GM18511 (cell line): ENCODE measurements around the gene IGFBP2.

ENCODE experiments used
- ATAC-seq: cut with Tn5 transposase; IDR thresholded peaks from one replicate; pipeline ENCODE4 v1.9.1; 2021; ENCODE audit warnings: mild to moderate bottlenecking, moderate library complexity; ENCODE audit not compliant: unreplicated experiment

The IGFBP2 gene

DNA sequence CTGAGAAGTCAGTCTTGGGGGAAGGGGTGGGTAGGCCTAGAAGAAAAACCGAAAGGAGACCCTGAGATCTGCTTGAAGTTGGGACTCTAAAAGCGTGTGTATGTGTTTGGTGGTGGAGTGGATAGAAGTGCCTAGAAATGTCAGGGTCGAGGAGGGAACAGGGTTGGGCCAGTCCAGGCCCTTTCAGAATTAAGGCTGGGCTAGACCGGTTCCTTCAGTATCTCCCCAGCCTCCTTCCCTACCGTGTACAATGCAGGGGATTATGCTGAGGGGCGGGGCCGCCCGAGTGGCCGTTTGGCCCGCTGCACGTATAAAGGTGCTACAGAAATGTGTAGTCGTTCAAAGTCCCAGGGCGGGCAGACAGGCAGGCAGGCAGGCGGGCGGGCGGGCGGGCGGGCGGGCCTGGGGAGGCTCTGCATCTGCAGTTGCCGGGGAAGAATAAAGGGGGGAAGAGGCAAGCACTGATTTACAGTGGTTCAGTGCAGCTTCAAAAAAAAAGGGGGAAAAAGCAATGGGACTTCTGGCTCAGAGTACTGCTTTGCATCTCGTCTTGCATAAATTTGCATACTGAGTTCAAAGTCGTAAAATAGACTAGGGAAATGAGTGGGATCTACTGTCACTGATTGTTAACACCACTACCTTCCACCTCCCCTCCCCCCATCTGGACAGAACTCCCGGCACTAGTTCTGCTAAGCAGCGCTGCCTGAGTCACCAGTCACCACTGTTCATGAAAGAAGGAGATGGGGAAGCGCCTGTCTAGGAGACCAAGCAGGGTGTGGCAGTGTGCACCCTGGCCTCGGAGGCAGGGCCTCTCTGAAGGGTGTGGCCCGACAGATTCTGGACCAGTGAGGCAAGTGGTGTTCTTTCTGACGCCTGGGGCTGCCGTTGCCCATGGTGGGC, 3.6 kb downstream of the IGFBP2 start:
- no peak for ATAC-seq

DNA sequence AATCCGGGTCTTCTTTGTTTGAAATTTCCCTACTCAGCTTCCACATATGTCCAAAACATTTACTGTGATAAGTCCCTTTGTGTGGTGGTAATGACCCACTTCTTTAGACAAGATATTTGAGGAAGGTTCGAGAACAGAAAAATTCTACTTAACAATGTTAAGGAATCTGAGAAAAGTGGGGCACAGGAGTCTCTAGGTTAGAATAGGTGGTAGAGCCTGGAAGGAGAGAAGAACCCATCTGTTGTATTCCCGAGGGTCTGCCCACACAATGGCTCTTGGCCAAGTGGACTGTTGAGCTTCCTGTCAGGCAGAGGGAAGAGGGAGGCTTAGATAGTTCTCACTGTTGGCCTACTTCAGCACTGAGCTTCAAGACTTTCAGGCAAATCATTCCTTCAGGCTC, 4.3 kb downstream of the IGFBP2 start:
- ATAC-seq = no peak

DNA sequence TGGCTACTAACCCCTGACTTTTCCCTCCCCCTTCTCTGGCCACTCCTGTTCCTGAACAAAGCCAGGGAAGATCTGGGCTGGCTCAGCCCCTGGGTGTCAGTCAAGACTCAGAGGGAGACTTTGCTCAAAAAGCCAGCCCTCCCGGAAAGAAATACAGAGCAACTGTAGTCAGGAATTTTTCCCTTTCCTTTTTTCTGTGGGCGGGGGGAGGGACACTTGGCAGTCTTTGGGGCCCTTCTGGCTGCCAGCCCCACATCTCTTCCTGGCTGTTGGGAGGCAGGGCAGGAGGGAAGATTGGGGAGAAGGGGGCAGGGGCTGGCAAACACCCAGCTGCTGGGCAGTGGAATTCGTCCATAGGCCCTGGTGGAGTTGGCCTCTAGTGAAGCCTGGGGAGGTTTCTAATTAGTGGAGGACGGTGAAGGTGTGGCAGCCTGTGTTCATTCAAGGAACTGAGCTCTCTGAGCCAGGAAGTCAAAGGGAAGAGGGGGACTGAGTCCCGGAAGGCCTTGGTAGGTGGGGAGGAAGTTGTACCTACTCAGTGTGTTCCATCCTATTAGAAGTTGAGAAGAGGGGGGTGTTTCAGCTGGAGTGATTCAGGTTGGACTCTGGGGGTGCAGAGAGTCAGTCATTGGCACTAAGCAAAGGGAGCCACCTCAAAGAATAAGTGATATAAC, 10.9 kb downstream of the IGFBP2 start:
- no peak for ATAC-seq

DNA sequence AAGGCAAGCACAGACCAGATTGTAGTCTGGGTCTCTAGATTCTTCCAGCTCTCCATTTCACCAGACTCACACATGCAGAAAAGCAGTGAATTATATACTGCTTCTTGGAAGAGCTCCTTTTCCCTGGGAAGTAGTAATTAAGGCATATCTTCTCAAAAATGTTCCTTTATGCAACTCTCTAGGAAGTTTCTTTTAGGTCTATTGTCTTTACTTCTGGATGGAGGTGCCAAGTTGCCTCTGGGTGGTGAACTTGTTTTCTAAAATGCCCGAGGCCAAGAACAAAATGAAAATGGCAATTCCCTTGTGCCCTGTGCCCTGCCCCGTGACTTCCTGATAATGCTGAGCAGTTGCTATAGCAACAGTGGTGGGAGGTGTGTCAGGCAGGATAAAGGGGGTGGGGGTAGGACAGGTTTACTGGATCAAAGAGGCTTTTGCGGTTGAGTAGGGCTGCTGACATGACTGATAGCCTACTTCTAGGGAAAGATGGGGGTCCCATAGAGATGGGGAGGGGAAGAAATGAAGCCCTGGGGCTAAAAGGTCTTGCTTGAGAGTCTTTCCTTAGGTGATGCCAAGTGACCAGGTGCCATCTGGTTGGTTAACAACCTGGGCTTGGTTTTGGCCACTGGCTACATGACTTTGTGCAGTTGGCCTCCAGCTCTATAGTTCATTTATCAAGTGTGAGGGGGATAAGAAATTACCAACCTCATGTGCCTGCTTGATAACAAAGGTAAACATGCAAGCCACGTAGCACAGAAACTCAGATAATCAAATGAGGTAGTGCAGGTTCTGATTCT, 11.8 kb downstream of the IGFBP2 start:
- no peak for ATAC-seq

DNA sequence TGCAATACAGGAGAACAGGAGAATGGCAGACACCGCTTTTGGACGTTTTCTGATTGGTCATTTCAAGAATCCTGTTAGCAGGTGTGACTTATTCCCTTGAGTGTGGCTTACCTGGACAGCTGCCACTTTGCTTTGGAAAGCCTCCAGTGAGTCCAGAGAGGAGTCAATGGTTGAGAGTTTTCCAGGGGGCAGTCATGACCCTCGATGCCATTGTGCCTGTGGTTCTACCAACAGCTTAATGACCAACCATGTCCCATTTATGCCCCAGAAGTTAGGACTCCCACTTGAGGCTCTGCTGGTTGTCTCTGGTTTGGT, 12.4 kb downstream of the IGFBP2 start:
- ATAC-seq = no peak

DNA sequence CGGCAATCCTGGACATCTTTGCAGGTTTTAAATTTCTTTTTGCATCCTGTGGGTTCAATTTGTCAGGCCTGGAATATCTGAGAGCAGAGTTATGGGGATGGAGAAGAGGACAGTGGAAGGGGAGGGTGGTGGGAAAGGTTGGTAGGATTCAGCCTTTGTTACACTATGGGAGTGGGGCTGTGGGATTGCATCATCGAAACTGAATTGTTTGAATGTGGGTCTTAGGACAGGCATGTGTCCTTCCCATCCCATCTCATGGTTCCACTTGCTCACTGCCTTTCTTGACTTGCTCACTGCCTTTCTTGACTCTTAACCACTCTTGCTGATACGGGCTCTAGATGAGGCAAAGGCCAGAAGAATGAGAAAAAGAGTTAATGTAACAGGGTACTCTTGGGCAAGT, 12.9 kb downstream of the IGFBP2 start:
- no peak for ATAC-seq

DNA sequence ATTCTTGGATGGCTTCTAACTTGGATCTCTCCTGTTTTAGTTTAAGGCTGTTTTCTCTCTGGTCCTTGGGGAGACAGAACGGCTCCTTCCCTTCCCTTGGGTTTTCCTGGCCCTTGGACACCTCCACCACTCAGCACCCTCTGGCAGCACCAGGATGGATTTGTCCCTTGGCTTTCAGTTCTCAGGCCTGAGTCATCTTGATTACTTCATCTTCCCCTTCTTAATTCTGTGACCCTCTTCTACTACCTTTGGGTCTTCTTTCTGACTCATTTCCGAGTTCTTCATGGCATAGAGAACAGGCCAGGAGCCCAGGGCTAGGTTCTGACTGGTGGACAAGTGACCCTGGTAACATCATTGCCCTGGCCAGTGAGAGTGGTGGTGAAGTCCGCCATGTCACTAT, 14.9 kb downstream of the IGFBP2 start:
- no peak for ATAC-seq

DNA sequence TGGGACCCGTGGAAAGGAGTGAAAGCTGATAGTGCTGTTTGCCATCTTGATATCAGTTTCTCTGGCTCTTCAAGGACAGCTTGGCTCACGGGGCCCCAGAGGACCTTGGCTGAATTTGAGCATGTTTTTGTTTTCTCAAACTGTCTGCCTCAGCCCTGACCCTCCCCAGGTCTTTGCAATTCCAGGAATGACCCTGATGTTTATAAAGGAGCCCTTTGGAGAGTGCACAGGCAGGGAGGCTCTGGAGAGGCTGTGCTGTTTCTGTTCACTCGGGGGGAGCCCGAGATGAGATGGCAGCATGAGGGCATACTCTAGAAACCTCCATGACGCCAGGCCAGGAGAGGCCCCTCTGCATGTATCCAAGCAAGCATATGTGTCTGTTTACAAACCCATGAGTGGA, 16.4 kb downstream of the IGFBP2 start:
- no peak for ATAC-seq

DNA sequence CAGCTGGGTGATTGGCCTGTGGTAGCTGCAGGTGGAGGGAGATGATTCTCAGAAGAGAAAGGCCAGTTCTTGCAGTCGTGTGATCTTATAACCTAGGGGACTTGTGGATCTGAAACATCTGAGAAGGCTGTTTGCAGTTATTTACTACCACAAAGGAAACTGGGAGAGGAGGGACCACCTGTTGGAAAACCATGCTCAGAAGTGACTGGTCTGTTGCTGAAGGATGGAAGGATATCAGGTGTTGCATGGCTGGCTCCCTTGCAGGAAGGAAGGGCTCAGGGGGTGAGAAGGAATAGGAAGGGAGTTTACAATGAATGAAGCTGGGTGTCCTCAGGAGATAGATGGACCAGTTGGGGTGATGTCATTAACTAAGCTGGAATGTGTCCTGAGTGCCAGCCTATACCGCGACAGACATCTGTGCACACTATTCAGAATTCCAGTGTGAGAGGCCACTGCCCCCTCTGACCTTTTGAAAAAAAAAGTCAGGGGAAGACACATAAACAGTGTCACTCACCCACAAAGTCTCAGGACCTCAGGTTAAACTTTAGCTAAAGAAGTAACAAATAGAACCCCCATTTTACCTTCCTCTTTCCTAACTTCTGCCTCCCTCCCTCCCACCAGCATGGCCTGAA, 17.5 kb downstream of the IGFBP2 start:
- no peak for ATAC-seq

DNA sequence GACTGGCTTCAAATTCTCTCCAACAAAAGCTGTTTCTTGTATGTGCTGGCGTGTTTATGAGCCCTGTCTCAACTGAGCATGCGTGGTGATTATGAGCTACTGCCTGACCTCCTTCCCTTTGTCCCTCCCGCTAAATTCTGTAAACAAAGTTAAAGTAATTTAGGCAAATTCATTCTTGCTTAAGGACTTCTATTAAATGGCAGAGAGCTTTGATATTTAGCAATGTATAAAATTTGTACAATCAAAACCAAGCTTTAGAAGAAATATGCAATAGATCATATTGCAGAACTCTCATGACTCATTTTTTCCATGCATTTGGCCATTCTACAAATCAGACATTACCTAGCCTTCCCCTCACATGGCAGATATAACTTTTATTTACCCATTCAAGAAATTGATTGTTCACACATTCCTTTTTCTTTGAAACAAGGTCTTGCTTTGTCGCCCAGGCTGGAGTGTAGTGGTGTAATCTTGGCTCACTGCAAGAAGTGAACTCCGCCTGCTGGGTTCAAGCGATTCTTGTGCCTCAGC, 18.2 kb downstream of the IGFBP2 start:
- ATAC-seq = no peak

DNA sequence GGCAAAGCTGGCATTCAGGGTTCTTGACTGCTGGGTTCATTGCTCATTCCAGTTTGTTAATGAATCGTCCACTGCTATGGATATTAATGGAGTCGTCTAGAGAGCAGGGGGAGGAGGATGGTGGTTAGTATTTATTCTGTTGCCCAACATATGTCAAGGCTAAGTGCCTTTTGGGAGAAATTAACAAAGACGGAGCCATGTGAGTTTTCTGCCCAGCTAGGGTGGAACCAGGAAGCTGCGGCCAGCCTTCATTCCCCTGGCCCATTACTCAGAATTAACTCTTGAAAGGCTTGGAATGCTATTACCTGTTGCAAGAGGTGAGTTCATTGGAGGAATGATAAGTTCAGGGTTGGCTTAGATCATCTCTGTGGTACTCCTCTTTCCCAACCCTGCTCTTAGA, 19.3 kb downstream of the IGFBP2 start:
- ATAC-seq = no peak

DNA sequence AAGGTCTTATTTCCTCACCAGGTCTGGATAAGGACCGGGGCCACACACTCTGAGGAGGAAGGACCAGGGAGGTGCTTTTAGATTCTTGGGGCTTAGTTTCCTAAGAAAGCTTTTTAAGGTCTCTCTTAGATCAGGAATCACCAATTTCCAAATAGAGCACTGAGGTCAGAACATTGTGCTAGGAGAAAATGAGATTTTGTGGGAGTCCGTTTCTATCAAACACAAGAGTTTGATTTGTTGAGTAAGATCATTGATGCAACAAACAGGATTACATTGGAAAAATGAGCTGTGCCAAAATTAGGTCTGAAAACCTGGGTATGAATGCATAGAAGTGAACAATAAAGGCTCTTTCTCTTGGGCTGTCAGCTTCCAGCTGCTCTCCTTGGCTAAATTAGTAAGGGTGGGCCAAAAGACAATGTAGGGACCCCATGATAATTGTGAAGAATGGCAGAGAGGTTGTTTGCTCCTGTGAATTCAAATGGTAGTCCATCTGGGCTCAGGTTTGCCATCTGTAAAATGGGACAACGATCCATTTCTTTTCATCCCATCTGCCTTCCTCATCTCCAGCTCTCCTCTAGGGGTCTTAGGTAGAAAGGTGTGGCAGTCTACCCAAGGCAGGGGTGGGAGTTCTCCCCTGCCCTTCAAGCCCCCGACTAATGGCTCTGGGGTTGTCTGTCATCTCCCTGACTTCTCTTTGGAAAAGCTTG, 20.0 kb downstream of the IGFBP2 start:
- ATAC-seq = no peak

DNA sequence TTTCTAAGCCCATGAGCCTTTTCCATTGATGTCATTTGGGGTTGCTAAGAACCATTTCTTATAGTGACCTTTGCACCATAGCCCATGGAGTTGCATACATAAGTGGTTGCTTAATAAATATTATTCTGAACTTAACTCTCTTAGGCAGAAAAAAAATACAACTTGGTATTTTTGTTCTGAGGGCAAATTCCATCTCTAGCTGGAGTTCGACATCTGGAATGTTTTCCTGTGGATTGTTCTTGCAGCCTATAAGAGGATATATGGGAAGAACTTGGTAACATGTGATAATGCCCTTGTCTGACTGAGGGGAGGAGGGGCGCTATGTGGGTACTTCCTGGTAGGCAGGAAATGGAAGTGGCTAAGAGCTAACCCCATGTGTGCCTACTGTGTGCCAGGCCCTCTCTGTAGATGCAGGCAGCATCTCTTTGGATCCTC, 20.7 kb downstream of the IGFBP2 start:
- no peak for ATAC-seq

DNA sequence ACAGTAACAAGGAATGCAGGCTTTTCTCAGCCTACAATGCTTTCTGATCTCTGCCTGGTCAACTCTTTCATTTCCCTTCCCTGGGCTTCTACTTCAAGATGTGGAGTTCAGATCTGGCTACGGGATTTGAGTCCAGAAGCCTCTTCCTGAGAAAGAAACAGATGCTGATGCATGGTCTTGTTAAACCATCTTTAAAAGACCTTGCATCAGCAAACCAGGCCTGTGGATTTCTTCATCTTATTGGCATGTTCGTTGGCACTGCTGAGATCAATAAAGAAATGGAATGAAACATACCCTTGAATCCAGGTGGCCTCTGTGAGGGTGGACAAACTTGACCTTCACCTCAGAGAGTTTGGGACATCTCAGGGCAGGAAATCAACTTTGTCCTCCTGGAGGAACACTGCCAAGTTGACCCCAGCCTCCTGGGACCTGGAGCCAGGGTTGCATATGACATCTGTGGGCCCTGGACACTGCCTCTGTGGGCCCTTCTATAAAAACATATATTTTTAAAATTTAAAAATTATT, 21.4 kb downstream of the IGFBP2 start:
- ATAC-seq = no peak

DNA sequence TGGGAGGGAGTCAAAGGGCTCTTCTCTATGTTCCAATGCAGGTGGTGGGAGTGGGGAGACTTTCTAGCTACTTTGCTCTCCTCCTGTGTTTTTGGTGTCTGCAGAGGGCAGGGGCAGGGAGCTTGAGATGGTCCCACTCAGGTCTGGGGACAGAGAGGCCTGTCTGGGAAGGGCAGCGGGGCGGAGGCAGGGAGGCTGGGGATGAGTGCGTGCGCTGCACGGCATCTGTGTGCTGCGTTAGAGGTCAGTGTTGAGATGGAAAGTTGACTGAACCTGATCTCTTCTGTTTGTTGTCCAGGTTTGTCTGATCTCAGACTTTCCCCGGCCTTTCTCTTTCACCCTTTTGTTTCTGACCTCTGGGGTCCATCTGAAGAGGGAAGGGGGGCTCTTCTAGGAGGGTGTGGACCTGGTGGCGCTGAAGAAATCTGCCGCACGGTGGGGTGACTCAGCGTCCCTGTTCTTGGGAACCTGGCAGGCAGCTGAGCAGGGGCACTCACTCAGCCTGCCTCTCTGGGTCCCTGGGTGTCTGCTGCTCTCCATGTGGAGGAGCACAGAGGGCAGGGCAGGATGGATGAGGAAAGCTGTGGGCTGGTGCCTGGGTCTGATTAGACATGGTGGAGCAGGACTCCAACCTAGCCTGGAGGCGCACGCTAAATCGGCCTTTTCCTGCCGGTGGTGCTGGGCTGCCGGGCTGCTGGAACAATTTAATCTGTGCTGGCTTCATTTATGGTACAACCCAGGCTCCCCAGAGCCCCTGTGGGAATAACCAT, 24.1 kb downstream of the IGFBP2 start:
- no peak for ATAC-seq

DNA sequence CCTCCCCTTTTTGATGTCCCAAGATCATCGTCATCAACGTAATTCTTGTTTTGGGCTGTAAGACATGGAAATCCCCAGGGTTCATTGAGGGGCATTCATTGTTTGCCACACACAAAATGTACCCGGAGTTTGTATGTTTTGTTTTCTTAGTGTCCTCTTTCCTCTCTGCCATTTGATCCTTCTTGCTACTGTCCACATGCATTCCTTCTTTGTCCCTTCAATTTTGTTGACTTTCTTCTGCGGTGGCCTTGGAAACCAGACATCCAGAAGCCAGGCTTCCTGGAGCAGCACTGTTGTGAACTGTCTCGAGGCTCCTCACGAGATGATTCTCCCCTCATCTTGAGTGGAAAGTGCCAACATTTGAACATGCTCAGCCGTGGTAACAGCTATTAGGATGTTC, 24.8 kb downstream of the IGFBP2 start:
- ATAC-seq = no peak

DNA sequence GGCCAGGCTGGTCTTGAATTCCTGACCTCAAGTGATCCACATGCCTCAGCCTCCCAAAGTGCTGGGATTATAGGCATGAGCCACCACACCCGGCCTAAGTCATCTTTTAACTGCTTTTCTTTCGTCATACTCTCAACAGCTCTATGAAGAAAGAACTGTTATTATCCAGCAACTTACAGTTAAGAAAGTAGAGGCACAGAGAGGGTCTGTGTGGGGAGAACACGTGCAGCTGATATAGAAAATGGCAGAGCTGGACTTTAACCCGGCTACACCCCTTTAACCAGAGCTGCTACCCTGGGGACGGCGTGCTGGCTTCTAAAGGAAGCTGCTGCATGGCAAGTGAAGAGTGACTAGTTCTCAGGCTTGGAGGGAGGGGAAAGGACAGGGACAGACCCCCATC, 25.5 kb downstream of the IGFBP2 start:
- no peak for ATAC-seq

DNA sequence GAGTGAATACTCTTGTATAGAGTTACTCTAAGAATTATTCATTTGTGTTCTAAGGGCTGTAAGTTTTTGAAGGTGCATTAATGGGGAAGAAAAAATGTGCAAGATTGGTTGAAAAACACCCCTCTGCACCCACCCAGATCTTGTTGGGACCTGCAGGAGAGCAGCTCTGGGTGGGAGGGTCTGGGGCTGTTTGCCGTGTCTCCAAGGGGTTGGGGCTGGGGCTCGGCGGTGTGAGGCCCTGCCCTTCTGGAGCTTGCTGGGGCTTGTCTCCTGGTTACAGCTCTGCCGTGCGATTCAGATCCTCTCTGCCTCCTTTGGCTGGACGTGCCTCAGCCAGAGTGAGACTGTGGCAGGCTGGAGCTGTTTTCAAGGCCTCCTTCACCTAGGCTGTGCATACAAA, 26.1 kb downstream of the IGFBP2 start:
- ATAC-seq = no peak

DNA sequence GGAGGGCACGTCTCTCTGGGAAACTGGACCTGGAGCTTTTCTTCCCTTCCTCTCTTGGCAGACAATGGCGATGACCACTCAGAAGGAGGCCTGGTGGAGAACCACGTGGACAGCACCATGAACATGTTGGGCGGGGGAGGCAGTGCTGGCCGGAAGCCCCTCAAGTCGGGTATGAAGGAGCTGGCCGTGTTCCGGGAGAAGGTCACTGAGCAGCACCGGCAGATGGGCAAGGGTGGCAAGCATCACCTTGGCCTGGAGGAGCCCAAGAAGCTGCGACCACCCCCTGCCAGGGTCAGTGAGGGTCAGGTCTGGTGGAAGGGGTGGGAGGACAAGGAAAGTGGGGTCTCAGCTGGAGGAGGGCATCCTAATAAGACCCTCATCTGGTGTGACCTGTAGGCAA, 27.3 kb downstream of the IGFBP2 start:
- ATAC-seq = no peak
